ENCODE measurements around the gene U2AF1L4. TPM values are rescaled to one million over a fixed set of nuclear protein-coding genes. Genes with fewer than 3 reads are reported as not detected.
A peak's percentile ranks its signal among the peaks of the same experiment; 100 is the strongest.

U2AF1L4 gene
- total RNA-seq, 1 donor from 2014 or later, result 9.7 TPM

DNA sequence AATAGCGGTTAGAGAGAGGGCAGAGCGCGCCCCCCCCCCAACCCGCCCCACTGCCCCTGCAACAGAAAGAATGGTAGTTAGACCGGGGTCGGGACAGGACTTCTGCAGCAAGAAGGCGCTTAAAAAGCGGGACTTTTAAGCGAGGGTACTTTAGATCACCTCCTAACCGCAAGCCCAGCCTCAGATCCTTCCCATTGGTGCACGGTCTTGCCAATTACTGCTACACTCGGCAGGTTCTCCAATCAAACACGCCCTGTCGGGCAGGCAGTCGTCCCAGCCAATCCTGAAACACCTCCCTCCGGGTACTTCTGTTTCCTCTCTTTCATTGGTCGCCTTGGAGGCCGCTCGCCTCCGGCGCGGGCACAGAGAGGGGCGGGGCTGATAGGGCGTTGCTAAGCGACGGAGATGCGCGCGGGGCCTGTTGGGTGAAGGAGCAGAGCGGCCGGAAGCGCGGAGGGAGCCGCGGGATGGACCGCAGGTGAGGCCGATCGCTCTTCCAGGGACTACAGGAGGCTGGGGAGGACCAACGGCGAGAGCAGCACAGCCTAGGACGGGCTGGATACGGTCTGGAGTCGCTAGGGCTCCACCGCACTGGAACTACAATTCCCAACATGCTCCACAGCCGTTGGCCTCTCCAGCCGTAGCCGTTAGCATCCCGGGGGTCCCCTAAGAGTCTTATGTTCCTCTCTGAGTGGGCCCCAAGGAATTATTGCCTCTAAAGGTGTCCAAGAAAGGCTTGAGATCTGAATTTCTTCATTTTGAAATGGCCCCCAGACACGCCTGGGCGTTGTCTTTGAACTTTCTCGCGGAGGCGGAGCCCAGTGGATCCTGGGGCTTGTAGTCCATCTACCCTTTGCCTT is 12.8 kb upstream of the U2AF1L4 start, which contains the start of gene PROSER3:
PROSER3 (plus strand) TSS at position 428 of the 860 bp plus-strand sequence; CDS start at position 468, 40 bp downstream.
- DNase-seq (ENCODE audit: low read depth), result peak; percentile 100

DNA sequence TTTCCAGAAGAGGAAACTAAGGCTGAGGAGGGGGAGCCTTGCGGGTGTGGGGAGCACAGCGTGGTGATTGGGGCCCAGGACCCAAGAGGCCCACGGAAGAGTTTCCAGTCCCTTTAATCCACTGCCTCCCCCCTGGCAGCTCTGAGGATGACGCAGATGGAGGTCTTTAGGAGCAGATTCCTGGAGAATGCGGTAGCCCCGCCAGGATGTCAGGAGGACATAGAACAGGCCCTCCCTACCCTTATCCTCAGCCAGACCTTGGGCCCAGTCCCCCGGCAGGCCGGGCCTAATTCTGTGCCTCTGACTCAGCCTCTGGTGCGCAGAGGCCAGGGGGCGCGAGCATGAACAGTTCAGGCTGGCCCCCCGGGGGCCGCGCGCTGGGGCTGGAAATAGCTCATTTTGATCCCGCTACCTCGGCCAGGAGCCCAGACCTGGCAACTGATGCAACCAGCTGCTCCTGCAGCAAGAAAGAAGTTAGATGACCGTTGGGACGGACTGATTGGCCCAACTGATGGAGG is 12.1 kb upstream of the U2AF1L4 start:
- DNase-seq (ENCODE audit: low read depth), result peak; percentile 91

DNA sequence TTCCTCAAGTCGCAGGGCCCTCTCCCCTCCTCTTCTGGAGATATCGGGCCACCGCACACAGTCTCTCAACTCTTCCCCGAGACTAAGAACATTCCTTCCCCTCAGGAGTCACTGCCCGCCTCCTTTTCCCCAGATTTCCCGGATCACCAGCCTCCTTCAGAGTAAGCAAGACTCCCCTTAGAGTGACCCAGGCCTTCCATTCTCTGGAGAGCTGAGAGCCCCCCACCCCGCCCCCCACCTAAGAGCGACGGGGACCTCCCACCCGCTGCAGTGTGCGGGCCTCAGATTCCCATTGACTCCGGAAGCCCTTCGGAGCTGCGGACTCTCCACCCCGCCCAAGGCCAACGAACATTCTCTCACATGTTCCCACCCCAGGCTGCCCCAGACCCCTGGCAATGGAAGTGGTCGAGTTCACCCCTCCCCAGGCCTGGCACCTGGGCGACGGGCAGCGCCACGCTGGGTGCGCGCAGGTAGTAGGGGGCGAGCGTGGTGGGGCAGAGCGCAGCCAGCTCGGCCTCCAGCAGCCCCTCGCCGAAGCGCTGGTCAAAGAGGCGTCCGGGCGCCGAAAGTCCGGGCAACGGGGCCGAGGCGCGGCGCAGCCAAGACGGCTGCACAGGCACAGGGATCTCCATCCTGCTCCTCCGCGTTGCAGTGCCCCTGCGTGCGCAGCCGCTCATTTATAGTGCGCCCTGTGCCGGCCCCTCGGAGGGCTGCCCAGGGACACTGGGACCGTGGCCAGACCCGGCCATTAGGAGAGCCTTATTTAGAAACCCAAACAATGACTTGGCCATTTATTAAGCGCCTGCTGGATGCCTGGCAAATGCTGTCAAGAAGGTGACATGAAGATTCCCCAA is 11.4 kb upstream of the U2AF1L4 start, which contains the start of gene HSPB6:
HSPB6 (minus strand) TSS at position 653 of the 854 bp plus-strand sequence; CDS start at position 632, 21 bp downstream.
- DNase-seq (ENCODE audit: low read depth), result no peak

DNA sequence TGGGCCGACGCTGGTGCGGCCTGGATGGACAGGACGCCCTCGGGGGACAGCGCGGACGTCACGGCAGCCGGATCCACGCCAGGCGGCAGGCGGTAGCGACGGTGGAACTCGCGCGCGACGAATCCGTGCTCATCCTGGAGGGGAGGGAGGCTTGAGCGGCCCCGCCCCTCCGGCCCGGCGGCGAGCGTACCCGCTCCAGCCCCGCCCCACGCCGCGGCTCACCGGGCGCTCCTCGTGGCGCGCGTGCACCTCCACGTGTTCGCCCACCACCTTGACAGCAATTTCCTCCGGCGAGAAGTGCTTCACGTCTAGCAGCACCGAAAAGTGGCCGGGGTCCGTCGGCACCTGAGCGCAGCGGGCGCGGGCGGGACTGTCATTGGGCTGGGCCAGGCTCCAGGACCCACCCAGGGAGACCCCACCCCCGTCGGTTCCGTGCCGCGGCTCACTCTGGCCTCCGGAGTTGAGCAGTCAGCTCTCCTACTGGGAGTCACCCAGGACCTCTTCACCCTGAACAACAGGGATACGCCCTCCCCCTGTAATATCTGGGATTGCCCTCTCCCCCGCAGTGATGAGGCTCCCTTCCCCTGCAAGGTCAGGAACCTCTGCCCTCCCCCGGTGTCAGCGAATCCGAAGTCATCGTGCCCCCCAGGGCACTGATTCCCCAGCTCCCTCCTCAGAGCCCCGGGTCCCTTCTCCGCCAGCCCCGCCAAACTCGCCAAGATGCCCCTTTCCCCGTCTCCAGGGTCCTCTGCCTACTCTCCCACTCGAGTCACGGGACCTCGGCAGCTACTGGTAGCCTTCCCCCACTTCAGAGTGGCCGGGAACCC is 10.5 kb upstream of the U2AF1L4 start:
- DNase-seq (ENCODE audit: low read depth), result no peak

DNA sequence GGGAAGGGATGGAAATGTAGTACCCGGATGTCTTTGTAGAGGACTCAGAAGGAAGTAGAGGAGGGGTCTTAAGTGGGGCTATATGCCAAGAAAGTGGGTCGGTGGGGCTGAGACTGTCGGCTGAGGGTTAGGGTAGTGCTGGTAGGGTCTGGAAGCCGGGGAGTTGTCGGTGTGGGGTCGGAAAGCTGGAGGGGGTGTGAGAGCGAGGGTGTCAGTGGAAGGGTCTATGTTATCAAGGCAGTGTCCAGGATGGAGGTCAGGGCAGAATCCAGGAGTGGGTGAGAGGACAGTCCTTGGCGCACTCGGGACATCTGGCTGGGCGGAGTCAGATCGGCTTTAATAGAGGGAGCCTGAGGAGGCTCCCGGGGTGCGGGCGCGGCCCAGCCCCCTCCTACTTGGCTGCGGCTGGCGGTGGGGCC is 9.9 kb upstream of the U2AF1L4 start:
- no peak for DNase-seq (ENCODE audit: low read depth)

DNA sequence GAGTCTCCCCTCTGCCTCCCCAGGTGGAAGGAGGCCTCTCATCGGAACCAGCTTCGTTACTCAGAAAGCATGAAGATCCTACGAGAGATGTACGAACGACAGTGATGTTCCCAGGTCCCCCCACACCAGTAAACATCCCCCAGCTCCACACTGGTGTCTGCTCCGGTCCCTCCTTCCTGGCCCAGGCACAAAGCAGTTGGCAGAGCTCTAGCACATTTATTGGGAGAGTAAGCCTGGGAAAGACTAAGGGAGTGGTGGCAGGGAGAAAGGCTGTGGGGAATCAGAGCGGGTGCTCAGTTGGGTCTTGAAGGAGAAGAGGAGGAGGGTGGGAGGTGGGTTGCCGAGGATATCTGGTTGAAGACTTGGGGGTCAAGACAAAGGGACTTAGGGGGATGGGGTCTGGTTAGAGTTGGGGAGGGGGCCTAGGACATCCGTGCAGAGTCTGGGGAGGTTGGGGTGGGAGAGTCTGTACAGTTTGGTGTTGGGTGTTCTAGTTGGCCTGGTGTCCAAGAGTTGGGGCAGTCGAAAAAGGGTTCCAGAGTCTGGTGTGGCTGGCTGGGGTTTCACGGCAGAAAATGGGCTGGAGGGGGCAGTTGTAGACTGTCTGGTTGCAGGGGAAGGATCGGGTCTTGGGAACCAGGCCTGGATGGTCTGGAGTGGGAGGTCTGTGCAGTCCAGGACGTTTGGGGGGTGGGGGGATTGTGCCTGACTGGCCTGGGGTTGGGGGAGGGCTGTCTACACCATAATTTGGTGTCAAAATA is 9.3 kb upstream of the U2AF1L4 start:
- no peak for DNase-seq (ENCODE audit: low read depth)

DNA sequence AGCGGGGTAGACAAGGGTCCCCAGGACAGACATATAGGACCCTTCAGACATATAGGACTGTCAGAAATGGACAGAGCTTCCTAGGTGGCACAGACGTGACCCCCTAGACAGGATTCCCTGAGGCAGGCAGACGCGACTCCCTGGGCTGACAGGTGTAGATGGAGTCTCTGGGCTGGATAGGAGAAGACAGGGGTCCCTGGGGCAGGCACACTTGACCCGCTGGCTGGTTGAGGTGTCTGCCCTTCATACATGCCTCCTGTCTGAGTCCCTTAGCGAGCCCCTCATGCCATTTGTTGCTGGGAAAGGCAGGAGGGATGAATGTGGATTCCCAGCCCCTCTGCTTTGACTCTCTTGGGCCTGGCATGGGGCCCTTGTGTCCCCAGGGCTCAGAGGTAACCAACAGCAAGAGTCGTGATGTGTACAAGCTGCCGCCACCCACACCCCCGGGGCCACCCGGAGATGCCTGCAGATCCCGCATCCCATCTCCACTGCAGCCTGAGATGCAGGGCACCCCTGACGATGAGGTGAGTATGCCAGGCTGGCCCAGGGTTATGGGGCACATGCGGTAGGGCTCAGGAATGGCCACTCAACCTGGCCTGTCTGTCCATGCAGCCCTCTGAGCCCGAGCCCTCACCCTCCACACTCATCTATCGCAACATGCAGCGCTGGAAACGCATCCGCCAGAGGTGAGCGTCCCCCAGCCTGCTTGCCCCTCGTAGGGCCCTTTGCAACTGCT is 8.6 kb upstream of the U2AF1L4 start:
- no peak for DNase-seq (ENCODE audit: low read depth)

DNA sequence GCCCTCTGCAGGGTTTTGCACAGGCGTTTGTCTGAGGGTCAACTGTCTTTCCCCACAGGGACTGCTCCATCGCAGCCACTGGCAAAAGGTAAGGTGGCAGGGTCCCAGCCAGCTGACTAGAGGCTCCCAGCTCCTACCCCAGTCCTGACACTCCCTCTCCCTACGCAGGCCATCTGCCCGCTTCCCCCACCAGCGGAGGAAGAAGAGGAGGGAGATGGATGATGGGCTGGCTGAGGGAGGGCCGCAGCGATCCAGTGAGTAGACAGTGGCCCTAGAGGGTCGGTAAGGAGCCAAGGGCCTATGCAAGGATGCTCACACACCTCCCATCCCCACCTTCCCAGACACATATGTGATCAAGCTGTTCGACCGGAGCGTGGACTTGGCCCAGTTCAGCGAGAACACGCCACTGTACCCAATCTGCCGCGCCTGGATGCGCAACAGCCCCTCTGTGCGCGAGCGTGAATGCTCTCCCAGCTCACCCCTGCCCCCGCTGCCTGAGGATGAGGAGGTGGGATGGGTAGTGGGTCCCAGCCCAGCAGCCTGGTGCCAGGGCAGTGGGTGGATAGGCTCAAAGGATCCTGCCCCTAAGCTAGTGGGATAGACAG is 7.6 kb upstream of the U2AF1L4 start:
- no peak for DNase-seq (ENCODE audit: low read depth)

DNA sequence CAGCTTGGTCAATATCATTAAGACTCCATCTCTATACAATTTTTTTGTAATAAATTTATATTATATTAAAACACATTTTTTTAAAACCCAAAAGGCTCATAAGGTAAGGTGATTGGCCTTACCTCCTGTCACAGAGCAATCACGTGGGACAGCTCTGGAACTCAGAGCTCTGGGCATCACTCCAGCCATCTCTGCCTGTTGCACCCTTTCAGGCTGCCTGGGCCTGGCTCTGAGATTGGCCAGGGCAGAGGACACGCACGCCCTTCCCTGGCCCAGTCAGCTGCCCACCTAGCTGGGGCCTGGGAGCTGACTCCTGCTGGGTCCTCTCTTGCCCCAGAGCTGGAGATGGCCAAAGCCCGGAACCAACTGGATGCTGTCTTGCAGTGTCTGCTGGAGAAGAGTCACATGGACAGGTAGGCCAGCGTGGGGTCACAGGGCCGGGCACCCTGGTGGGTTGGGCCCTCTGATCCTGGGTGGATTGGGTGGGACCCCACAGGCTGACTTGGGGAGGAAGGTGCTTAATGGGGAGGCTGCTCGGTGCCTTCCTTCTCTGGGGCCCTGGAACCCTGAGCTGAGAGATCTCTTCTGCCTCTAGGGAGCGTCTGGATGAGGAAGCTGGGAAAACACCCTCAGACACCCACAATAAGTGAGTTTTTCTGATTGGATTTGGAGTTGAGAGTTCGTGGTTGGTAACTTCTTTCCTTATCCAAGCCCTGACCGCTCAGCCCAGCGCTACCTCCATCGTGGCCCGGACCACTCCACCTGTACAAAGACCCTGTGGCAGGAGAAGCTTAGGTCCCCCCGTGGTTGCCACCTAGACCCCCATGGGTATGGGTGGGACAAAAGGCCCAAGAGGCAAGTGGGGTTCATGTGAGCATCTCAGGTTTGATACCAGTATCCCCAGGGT is 6.9 kb upstream of the U2AF1L4 start:
- no peak for DNase-seq (ENCODE audit: low read depth)

DNA sequence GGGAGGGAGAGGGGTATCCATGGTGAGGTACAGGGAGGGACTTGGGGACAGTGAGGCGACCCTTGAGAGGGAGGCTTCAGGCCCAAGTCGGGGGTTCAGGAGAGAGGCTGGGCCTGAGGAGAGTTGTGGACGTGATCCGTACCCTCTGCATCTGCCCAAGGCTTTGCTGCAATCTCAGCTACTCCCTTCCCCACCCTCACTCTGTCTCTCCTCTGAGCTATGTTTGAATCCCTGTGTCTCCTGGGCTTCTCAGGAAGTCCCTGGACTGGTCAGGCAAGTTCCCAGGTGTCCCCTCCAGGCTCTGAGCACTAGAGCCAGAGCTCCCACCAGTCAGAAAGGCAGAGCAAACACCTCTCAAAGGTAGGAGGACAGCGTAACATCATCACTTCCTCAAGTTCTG is 4.9 kb upstream of the U2AF1L4 start:
- DNase-seq (ENCODE audit: low read depth), result no peak

DNA sequence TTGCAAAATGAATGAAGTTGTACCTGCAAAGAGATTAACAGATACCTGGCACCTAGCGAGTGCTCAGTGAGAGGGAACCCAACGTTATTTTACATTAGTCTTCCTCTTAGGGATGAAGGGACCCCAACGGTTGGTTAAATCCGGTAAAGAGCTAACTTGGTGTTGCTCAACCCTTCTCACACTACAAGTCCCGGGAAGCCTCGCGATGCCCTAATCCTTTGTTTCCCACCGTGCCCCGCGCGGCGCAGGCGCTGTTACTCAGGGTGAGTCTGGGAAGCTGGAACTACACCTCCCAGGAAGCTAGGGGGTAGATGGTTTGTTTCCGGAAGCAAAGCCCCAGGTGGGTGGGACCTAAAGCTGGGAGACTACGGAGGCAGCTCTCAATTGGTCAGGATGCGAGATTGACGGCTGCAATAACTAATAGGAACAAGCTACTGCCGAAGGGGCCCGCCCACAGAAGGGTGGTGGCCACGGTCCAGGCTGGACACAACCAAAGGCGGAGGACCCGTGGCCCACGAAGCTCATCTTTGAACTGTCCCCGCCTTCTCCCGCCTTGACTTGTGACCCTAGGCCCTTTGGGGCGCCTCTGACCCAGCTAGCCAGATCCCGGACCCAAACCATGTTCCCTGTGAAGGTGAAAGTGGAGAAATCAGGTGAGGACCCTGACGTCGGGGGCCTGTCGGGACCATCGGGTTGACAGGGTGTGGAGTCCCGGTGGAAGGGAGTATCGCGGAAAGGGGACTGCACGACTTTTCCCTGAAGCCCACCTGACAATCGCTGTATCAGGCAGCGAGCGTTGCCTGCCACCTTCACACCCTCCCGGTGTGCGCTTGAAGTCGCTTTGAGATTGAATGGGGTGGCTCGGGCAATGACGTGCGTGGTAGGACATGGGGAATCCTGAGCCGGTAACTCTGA is 3.1 kb upstream of the U2AF1L4 start, which contains the start of gene LIN37:
LIN37 (plus strand) TSS at position 471 of the 915 bp plus-strand sequence; CDS start at position 620, 149 bp downstream.
- peak; percentile 100 for DNase-seq (ENCODE audit: low read depth)

DNA sequence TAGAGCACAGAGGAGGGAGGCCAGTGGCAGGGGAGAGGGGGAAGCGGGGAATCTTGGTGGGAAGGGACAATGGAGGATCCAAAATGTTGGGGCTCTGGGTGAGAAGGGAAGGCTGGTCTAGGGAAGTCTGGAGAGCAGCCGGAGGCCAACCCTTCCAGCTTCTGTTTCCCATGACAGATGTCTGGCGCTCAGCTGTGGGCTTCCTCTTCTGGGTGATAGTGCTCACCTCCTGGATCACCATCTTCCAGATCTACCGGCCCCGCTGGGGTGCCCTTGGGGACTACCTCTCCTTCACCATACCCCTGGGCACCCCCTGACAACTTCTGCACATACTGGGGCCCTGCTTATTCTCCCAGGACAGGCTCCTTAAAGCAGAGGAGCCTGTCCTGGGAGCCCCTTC is 1.3 kb upstream of the U2AF1L4 start:
- DNase-seq (ENCODE audit: low read depth), result no peak

DNA sequence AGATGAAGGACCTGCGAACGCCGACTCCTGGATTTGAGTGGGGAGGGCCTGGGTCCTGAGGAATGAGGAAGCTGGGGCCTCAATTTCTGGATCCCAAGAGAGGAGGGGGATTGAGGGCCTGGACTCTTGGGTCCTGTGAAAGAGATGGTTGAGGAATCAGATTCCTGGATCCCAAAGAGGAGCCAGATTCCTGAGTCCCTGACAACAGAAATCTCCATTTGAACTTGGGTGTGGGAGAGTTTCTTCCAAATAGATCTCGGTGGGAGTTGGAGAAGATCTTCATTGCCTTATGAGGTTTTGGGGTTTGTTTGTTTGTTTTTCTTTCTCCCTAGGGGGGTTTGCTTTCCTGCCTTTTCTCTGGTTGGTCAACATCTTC is 857 bp upstream of the U2AF1L4 start:
- no peak for DNase-seq (ENCODE audit: low read depth)

DNA sequence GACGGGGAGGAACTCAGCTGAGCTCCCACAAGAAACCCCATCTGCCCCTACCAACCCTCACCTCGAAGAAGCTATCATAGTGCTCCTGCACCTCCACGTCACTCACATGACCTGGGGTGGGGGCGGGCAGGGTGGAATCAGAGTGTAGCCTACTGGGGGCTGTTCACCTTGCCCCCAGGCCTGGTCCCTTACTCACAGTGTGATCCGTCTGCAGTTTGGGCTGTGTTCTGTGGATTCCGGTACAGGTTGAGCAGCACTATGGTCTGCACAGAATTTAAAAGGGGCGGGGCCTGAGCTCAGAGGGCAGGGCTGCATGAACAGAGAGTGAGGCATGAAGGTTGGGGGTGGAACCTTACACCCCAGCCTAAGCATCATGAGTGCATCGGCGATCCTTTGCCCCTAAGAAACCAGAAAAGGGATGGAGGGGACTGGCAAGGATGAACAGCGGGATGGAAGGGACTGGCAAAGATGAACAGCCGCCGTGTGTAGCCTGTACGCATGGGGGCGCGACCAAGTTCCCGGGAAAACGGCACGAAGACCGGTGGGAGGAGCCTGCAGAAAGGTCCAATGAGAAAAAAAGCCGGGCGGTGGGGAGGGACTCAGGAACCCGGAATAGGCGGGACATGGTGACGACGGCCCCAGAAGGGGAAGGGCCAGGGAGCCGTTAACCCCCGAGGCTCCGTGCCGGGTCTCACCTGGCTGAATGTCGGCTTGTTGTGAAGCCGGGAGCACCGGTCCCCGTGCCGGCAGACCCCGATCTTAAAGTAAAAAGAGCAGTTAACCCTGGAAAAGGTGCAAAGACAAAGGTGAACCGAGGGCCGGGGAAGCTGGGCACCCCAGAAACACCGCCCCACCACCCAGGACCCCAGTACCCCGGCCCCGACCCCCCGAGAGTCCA is 539 bp downstream of the U2AF1L4 start:
- peak; percentile 98 for DNase-seq (ENCODE audit: low read depth)

DNA sequence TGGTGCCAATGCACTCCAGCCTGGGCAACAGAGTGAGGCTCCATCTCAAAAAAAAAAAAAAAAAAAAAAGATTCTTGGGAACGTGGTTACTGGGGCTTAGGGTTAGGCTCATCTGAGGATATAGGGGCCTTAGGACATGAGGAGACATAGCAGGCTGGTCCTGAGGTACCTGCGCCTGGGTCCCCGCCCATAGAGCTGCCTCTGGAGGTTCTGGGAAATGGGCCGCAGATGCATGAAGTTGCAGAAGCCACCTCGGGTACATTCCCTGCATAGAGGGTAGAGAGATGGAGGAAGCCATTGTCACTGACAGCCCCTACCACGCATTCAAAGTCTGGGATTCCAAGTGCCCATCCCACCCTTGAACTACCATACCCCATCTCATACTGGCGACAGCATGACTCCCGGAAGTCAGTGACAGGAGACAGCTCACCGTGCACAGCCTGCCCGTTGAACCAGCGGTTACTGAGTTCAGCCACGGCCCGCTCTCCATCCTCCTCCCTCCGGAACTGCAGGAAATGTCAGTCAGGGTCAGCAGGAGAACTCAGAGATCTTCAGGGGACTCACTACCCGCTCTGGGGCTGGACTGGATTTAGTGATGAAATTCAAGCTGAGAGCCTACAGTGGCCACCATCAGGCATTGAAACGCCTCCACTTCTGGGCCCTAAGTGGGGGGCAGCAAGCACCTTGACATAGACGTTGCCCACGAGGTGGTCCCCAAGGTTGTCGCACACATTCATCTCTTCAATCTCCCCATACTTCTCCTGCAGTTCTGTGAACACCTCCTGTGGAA is 1.4 kb downstream of the U2AF1L4 start:
- no peak for DNase-seq (ENCODE audit: low read depth)
